CD4-positive, alpha-beta T cell treated with Interferon gamma for 1 hour (primary cell): ENCODE results near the gene SLC12A5.
A peak's percentile ranks its signal among the peaks of the same experiment; 100 is the strongest.
"Not testable (repeated sequence)": the region's sequence is repeated elsewhere in the genome, so short reads cannot be mapped to it uniquely, and the experiment has no call there.

Source experiments
- DNase-seq: peaks from one replicate; pipeline ENCODE4 v3.0.0-alpha.2; 2020

The SLC12A5 gene

DNA sequence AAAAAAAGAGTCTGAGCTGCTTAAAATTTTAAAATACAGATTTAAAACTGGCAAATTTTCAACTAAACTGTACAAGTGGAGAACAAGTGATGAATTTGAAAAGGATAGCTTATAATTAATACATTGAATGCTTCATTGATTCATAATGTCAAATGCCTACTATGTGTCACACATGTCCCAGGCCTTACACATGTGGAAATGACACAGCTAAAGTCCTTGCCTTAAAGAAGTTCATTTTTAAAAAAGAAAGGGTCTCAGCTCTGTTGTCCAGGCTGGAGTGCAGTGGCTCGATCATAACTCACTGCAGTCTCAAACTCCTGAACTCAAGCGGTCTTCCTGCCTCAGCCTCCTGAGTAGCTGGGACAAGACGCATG lies 55.8 kb downstream of the SLC12A5 start:
- DNase-seq: no peak

DNA sequence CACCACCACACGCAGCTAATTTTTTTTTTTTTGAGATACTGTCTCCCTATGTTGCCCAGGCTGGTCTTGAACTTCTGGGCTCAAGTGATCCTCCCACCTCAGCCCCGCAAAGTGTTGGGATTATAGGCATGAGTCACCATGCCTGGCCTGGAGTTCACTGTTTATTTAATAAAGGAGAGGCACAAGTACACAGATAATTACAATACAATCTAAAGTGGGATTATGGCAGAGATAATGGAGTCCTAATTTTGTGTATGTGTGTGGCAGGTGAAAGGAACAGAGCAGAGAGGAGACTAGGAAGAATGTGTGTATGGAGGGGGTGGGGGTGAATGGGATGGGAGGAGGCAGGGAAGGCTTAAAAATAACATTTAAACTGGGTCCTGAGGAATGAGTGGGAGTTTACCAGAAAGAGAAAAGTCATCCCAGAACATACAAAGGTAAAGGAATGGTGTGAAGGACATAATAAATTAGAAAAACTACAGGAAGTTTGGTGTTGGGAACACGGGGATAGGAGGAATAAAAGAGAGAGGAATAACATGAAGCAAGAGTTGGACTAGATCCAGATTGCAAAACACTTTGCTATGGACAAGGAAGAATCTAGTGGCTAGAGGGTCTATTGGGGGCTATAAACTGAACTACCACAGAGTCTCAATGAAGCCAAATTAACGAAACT lies 56.3 kb downstream of the SLC12A5 start:
- DNase-seq: no peak

DNA sequence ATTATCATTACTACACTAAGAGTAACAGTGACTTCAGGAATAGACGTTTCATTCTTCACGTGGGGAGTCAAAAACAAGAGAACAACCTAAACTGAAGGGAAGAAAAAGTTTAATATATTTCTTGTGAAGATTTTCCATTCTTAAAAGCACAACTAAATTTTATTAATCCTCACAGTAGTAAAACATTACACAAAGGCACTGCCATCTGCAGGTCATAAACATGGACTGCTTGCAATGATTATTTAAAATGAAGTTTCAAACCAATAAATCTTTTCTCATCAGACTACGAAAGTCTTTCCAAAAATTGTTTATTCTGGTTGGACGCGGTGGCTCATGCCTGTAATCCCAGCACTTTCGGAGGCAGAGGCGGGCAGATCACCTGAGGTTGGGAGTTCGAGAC lies 58.1 kb downstream of the SLC12A5 start:
- DNase-seq: no peak

DNA sequence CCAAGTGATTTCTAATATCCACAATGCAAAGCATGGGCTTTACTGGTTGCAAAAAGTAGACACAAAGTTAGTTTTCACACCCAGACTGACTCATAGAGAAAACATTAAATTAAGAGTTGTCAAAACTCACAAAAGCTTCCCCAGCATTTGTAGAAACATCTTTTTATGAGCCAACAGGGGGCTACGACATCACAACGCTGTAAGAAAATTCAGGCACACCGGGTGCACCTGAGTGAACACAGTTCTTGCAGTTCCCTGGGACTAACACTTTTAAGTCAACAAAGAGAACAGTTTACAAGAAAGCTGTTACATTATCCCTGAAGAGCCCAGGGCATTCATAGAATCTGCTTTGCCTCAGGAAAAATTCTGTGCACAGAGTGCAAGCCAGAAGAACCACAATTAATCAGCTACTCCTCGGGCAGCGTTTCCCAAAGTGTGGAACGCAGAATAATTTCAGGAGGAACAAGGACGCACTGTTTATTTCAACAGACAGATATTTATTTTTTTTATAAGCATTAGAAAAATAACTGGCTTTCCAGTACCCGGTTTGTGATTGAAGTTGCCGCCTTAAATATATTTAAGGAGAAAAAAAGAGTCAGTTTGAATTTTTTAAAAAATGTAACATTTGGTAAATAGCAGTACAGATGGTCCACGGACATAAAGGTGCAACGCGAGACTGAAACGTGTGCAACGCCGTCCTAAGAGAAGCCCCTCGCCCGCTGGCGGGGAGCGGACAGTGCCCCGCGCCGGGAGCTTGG lies 59.6 kb downstream of the SLC12A5 start:
- no peak for DNase-seq

DNA sequence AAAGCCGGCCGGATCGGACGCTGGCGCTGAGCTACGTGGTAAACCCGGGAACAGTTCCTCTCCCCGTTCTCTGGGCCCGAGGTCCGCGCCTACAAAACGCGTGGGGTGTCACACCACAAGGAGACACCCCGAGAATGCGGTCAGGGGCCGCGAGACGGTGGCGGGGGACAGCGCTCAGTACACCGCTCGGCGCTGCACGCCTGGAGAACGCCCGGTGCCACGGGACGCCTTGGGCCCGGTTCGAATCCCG lies 60.1 kb downstream of the SLC12A5 start:
- no peak for DNase-seq

DNA sequence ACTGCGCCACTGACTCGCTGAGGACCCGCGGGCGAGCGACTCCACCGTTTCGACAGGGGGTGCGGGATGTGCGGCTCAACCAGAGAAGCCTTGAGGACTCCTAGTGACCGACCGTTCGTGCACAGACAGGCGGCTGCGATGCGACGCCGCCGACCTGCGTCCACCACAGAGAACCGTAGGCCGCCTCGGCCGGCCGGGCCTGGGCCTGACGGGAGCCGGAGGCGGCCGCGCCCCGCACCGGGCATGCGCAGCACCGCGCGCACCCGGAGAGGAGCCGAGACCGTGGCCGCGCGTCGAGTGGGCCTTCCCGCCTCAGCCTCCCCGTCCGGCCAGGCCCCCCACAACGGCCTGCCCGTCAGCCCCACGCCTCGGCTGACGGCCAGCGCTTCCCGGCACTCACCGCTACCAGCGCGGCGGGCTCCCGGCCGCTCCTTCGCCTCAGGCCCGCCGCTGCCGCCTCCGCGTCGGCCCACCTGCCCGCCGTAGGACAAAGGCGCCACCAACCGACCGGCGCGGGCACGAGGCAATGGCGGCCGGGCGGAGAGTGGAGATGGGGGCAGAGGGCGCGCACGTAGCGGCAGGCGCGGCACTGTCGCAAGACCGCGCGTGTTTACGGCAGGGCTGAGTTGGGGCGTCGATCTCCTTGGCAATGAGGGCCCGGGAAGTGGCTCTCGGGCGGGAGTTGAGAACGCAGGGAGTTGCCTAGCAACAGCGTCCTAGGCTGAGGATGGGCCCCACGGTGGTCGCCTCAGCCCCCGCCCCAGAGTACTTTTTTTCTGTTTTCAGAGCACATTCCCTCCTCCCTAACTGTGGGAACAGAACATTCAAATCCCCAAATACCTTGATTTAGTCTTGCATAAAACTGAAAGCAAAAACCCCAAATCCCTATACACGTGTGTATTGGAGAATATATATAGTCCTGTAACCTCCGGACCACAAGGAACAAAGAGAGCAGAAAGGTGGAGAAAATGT lies 60.7 kb downstream of the SLC12A5 start, which contains the start of gene NCOA5:
TSS of gene NCOA5 (minus strand) at position 546 of the 972 bp plus-strand sequence. CDS start 10,538 bp downstream, outside the sequence.
- peak; percentile 94 for DNase-seq

DNA sequence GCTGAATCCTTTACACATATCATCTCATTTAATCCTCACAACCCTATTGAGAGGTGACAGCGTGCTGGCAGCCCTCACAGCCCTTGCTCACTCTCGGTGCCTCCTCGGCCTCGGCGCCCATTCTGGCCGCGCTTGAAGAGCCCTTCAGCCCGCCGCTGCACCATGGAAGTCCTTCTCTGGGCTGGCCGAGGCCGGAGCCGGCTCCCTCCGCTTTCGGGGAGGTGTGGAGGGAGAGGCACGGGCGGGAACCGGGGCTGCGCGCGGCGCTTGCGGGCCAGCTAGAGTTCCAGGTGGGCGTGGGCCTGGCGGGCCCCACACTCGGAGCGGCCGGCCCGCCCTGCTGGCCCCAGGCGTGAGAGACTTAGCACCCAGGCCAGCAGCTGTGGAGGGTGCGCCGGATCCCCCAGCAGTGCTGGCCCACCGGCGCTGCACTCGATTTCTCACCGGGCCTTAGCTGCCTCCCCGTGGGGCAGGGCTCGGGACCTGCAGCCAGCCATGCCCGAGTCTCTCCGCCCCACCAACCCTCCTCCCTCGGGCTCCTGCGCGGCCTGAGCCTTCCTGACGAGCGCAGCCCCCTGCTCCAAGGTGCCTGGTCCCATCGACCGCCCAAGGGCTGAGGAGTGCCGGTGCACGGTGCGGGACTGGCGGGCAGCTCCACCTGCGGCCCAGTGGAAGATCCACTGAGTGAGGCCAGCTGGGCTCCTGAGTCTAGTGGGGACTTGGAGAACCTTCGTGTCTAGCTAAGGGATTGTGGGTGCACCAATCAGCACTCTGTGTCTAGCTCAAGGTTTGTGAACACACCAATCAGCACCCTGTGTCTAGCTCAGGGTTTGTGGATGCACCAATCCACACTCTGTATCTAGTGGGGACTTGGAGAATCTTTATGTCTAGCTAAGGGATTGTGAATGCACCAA lies 62.9 kb downstream of the SLC12A5 start:
- DNase-seq: not testable (repeated sequence)

DNA sequence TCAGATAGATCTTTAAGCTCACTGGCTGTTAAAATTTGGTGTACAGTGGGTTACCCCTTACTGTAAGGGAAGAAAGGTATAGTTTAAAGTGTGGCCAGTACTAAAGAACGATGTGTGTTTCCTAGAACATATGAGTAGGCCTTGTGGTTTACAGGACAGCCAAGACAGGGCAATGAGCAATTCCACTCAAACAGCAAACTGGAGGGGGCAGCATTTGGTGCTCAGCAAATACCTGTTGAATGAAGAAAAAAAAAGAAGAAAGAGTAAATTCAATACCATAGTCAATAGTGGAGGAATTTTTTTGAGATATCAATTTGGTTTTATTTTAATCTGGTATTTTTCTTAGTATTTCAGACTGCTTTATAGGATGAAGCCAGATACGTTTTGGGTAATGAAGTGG lies 64.5 kb downstream of the SLC12A5 start:
- no peak for DNase-seq

DNA sequence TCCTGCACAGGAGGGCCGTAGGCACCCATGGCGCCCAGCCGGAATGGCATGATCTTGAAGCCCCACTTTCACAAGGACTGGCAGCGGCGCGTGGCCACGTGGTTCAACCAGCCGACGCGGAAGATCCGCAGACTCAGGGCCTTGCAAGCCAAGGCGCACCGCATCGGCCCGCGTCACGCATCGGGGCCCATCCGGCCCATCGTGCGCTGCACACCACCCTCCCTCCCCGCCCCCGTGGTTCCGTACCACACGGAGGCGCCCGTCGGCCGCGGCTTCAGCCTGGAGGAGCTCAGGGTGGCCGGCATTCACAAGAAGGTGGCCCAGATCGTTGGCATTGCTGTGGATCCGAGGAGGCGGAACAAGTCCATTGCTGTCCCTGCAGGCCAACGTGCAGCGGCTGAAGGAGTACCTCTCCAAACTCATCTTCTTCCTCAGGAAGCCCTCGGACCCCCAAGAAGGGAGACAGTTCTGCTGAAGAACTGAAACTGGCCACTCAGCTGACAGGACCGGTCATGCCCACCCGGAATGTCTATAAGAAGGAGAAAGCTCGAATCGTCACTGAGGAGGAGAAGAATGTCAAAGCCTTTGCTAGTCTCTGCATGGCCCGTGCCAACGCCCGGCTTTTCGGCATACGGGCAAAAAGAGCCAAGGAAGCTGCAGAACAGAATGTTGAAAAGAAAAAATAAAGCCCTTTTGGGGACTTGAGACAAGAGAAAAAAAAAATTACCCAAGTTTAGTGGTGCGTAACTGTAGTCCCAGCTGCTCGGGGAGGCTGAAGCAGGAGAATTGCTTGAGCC lies 70.7 kb downstream of the SLC12A5 start:
- DNase-seq: peak; percentile 48

DNA sequence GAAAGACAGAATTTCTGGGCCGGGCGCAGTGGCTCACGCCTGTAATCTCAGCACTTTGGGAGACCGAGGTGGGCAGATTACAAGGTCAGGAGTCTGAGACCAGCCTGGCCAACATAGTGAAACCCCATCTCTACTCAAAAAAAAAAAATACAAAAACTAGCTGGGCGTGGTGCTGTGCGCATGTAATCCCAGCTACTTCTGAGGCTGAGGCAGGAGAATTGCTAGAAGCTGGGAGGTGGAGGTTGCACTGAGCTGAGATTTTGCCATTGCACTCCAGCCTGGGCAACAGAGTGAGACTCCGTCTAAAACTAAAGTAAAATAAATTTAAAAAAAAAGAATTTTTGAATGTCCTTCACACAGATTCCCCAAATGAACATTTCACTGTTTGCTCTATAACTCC lies 71.4 kb downstream of the SLC12A5 start:
- DNase-seq: not testable (repeated sequence)

DNA sequence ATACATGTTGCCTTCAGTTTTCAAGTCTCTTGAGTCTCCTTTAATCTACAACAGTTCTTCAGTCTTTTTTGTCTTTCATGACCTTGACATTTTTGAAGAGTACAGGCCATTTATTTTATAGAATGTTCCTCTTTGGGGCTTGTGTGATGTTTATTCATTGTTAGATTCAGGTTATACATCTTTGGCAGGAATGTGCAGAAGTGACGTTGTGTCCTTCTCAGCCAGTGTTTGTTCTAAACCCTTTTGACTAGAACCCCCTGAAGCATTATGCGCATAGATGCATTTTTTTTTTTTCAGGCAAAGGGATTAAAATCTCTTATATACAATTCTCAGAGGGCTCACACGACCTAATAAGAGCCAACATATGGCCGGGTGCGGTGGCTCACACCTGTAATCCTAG lies 72.0 kb downstream of the SLC12A5 start:
- DNase-seq: no peak

DNA sequence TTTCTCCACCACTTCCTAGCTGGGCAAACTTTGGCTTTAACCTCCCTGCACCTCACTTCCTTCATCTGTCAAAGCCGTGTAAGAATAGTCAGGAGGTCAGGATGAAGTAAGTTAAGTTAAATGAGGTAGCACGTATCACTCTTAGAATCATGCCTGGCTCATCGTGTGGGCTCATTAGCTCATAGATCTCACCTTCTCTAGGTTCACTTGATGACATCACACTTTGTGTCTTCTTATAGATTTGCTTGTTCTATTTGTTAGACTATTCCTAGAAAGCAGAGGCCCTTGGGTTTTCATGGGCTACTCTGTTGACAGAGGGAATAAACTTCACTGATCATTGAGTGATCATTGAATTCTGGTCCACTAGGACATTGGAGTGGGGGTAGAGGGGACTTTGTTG lies 72.9 kb downstream of the SLC12A5 start:
- DNase-seq: no peak

DNA sequence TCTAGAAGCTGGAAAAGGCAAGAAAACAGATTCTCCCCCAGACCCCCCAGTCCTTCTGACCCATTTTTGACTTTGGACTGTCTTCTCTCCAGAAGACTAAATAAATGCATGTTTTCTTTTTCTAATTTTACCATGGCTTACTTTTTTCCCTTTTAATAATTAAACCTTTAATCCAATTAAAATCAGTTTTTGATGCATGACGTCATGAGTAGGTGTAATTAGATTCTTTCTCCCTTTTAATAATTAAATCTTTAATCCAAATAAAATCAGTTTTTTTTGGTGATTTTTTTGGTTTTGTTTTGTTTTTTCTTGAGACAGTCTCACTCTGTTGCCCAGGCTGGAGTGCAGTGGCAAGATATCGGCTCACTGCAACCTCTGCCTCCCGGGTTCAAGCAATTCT lies 73.9 kb downstream of the SLC12A5 start:
- DNase-seq: no peak

DNA sequence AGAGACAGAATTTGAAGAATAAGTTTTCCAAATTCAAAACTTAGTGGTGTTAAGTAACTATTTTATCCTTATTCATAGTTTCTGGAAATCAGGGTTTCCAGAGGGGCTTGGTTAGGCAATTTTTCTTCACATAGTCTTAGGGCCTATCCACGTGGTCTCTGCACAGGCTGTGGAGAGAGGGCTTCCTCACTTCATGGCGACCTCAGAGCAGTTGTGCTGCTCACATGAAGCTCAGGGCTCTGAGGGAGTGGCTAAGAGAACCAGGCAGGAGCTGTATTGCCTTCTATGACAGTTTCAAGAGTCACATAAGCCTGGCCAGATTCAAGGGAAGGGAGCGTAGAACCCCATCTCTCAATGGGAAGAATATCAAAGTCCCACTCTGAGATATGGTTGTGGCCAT lies 75.2 kb downstream of the SLC12A5 start:
- no peak for DNase-seq

DNA sequence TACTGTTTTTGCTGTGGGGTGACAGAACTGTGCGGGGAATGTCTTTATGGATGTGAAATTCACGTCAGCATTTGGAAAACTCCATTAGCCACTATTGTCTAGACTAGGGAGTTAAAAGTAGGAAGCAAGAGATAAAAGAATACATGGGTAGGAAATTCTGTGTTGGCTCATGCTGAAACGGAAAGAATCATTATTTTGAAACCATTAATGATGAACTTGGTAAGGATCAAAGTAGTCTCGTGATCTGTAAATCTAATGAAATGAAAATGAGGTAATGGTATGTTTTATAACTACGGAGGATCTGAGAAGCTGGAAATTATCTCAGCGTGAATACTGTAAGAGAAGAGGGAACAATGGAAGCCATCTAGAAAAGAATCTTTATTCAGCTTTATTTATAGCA lies 78.0 kb downstream of the SLC12A5 start:
- DNase-seq: no peak

DNA sequence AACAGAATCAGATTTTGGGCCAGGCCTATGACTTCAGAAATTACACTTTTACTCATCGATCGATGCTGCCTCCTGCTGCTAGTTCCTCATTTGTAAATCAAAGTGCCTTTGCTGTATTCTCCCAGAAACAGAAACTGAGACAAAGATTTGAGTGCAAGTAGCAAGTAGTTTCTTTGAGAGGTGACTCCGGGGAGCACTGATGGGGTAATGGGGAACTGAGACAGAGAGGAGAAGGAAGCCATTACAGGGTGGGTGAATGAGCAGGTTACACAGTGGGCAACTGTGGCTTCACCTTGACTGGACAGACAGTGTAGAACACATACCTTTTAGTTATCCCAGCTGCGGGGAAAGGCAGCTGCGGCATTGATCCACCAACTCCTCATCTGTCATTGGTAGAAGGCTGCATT lies 79.4 kb downstream of the SLC12A5 start:
- peak; percentile 36 for DNase-seq

DNA sequence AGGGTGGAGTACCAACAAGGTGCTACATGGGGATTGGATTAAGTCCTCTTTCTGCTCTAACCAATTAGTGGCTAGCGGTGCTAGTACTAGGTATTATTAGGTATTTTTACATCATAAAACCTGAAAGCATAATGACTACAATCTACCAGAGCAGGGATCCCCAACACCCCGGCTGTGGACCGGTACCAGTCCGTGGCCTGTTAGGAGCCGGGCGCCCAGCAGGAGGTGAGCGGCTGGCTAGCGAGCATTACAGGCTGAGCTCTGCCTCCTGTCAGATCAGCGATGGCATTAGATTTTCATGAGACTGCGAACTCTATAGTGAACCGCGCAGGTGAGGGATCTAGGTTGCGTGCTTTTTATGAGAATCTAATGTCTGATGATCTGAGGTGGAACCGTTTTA lies 80.0 kb downstream of the SLC12A5 start:
- DNase-seq: no peak
